Thyroid gland (tissue), 4 donors: ENCODE data around the gene STX2.

Experiments
- CTCF ChIP-seq, 6 experiments: fragments of 200-600 bp in 3 of 6; fragments of 450-650 bp in 3 of 6; sonication (generic) in 3 of 6; IDR thresholded peaks; one replicate each; pipeline ENCODE4 v1.5.1; 2016 to 2019; ENCODE audit warnings: antibody characterized with exemption in 6 of 6, mild to moderate bottlenecking in 2 of 6, inconsistent platforms in 1 of 6, moderate library complexity in 1 of 6
- POLR2A ChIP-seq, 2 donors: fragments of 450-650 bp; IDR thresholded peaks; one replicate each; pipeline ENCODE4 v1.6.1; 2017; ENCODE audit warnings: antibody characterized with exemption in 2 of 2, mild to moderate bottlenecking in 2 of 2, moderate library complexity in 1 of 2

GRCh38 chr12:130838951-130839769 is at the start of gene STX2:
- peak in 2 of 6 experiments; percentile 13 to 24 for TF ChIP-seq CTCF (IDR thresholded peaks at IDR 0.05)
- peak in 1 of 2 donors; percentile 65 for TF ChIP-seq POLR2A (IDR thresholded peaks at IDR 0.05)
